ENCODE results near the gene OR14J1. TPM values are rescaled to one million over a fixed set of nuclear protein-coding genes. Genes with fewer than 3 reads are reported as not detected.
"Not testable (repeated sequence)": the region's sequence is repeated elsewhere in the genome, so short reads cannot be mapped to it uniquely, and the experiment has no call there.

Gene OR14J1, protein sequence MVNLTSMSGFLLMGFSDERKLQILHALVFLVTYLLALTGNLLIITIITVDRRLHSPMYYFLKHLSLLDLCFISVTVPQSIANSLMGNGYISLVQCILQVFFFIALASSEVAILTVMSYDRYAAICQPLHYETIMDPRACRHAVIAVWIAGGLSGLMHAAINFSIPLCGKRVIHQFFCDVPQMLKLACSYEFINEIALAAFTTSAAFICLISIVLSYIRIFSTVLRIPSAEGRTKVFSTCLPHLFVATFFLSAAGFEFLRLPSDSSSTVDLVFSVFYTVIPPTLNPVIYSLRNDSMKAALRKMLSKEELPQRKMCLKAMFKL
- not detected for polyA plus RNA-seq (2013, experiment 1 of 2; ENCODE audit: insufficient read length)
- not detected for polyA plus RNA-seq (2013, experiment 2 of 2; ENCODE audit: insufficient read length)

- DNase-seq = no peak
Observed at GRCh38 chr6:29301316-29301715, at the start of gene OR14J1. TSS of gene OR14J1 (plus strand) at chr6:29301701. CDS start at chr6:29306690, 4,989 bp downstream.

DNA sequence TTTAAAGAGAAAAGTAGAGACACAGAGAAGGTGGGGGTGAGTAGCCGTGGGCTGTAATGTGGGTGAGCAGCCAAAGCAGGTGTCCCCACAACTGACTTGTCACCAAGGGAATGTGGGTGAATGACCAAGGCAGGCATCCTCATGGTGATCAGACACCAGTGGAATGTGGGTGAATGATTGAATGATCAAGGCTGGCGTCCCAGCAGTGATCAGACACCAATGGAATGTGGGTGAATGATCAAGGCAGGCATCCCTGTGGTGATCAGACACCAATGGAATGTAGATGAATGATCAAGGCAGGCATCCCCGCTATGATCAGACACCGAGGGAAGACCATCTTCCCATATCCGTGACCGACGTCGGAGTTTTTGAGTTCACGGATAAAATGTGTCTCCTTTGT, 49.8 kb upstream of the OR14J1 start:
- no peak for DNase-seq

DNA sequence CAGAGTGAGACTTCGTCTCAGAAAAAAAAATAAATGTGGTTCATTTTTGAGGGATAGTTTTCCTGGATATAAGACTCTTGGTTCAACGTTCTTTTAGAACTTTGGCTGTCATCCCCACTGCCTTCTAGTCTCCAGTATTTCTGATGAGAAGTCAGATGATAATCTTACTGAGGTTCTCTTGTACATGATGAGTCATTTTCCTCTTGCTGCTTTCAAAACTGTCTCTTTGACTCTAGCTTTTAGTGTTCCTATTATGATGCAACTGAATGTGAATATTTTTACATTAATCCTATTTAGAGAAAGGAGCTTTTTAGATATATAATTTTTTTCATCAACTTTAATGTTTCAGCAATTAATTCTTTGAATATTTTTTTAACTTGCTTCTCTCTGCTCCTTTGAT, 46.0 kb upstream of the OR14J1 start:
- DNase-seq = no peak

GRCh38 chr6:29259721-29260120, 41.8 kb upstream of the OR14J1 start:
- no peak for DNase-seq

- DNase-seq = no peak
Observed at GRCh38 chr6:29263001-29263400, 38.5 kb upstream of the OR14J1 start.

DNA sequence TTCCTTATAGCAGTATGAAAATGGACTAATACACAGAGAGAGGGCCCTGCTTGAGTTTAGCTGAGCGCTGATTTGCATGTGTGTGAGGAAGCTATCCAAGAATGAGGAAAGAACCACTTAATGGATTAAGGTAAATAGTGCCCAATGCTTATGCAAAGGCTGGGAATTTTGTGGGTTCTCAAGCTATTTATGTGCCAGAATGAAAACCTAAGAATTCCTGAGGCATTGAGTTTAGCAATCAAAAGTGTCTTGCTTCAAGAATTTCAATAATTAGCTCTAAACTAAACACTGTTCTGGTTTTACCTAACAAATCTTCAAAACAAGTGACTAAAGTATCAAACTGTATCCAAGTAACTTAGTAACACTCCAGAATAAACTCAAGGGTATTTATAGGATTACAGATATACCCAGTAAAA, 7.0 kb upstream of the OR14J1 start:
- DNase-seq = no peak

- no peak for DNase-seq
Observed at GRCh38 chr6:29295181-29295585, 6.3 kb upstream of the OR14J1 start.

DNA sequence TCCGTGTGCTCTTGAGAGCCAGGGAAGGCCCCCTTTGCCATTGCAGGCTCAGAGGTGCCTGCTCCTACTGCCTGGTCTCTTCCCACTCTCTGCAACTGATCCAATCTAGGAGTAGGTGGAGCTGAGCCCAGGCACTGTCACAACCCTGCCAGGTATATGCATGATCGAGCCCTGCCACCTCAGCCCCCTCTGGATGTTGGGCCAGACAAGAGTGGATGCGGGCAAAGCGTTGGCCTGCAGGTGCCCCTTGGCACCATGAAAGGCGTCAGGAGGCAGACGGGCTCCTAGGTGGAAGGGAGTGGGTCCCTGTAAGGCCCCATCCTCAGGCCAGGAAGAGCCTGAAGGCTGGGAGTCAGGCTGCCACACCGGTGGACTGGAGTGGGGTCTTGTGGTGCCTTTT, 5.9 kb upstream of the OR14J1 start:
- DNase-seq = no peak

- DNase-seq = no peak
Observed at GRCh38 chr6:29319931-29320330, 18.4 kb downstream of the OR14J1 start.

GRCh38 chr6:29323332-29323731, 21.8 kb downstream of the OR14J1 start:
- not testable (repeated sequence) for DNase-seq

DNA sequence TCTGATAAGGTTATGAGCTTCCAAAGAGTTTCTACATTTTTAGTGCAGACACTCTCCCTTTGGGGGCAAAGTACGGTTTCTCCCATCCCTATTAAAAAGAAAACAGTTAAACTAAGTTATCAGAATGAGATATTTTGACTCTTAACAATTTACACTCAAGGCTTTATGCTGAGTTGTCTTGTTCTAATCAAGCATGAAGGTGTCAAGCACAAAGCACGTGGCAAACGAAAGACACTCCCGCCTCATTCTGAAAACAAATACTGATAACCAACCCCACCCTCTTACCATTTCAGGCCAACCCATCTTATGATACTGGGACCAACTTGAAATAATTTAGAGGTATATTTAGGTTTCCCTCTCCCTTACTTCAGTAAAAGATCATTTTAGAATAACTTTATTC, 24.3 kb downstream of the OR14J1 start:
- no peak for DNase-seq

GRCh38 chr6:29332676-29333075, 31.2 kb downstream of the OR14J1 start:
- no peak for DNase-seq

DNA sequence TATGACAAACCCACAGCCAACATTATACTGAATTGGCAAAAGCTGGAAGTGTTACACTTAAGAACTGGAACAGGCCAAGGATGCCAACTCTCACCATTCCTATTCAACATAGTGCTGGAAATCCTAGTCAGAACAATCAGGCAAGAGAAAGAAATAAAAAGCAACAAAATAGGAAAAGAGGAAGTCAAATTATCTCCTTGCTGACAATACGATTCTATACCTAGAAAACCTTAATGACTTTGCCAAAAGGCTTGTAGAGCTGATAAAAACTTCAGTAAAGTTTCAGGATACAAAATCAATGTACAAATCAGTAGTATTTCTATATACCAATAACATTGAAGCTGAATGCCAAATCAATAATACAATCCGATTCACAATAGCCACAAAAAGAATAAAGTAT, 34.8 kb downstream of the OR14J1 start:
- DNase-seq = no peak

- DNase-seq = no peak
Observed at GRCh38 chr6:29345380-29345779, 43.9 kb downstream of the OR14J1 start.

GRCh38 chr6:29349348-29349747, 47.8 kb downstream of the OR14J1 start:
- not testable (repeated sequence) for DNase-seq

- no peak for DNase-seq
Observed at GRCh38 chr6:29354980-29355379, 53.5 kb downstream of the OR14J1 start.

- no peak for DNase-seq
Observed at GRCh38 chr6:29355603-29356002, 54.1 kb downstream of the OR14J1 start.
